PC-9 (cell line): Measurements from ENCODE around the gene RBM39.

Experiments used
- EZH2 ChIP-seq: fragments of 200-600 bp; sonication (generic); IDR thresholded peaks from 2 replicates; pipeline ENCODE4 v1.8.0; 2017; ENCODE audit warnings: antibody characterized with exemption, low read depth
- TF ChIP-seq, protein P1 (sequence below): fragments of 200-600 bp; sonication (generic); conservative IDR thresholded peaks from 2 replicates; pipeline ENCODE4 v1.6.1; 2017; ENCODE audit warnings: mixed run types, antibody characterized with exemption, mild to moderate bottlenecking, moderate library complexity

DNA sequence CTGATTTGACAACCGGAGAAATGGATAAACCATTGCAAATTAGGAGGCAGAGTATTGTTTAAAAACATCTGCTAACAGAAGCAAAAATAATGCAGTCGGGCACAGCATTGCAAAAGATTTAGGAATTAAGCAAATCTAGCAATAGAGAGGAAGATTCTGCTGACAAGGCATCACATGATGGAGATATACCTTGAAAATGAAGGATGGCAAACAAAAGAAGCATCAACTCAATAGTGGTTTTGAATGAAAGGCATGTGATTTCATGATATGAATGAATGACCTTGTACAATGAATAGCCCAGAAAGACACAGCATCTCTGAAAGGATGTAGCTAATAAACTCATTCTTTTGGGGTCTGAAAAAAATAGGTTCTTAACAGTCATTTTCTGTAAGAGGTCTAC, 8.6 kb upstream of the RBM39 start:
- TF ChIP-seq, protein P1, sequence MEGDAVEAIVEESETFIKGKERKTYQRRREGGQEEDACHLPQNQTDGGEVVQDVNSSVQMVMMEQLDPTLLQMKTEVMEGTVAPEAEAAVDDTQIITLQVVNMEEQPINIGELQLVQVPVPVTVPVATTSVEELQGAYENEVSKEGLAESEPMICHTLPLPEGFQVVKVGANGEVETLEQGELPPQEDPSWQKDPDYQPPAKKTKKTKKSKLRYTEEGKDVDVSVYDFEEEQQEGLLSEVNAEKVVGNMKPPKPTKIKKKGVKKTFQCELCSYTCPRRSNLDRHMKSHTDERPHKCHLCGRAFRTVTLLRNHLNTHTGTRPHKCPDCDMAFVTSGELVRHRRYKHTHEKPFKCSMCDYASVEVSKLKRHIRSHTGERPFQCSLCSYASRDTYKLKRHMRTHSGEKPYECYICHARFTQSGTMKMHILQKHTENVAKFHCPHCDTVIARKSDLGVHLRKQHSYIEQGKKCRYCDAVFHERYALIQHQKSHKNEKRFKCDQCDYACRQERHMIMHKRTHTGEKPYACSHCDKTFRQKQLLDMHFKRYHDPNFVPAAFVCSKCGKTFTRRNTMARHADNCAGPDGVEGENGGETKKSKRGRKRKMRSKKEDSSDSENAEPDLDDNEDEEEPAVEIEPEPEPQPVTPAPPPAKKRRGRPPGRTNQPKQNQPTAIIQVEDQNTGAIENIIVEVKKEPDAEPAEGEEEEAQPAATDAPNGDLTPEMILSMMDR = no peak
- no peak for TF ChIP-seq EZH2
